Nephron (organoid): ENCODE measurements around the gene PRKG1.
"Not testable (repeated sequence)": the region's sequence is repeated elsewhere in the genome, so short reads cannot be mapped to it uniquely, and the experiment has no call there.

Experiments used
- H3K27ac Mint-ChIP-seq, 3 experiments: 2 replicates each; pipeline ENCODE4 v1.8.0; 2020; ENCODE audit warnings: mixed read lengths in 3 of 3, mild to moderate bottlenecking in 2 of 3, moderate library complexity in 1 of 3
- H3K27me3 Mint-ChIP-seq: 2 replicates; pipeline ENCODE4 v1.8.0; 2021; ENCODE audit warnings: low read depth, mild to moderate bottlenecking, moderate library complexity, mixed read lengths
- H3K36me3 Mint-ChIP-seq: 2 replicates; pipeline ENCODE4 v1.8.0; 2020; ENCODE audit warnings: low read depth, mixed read lengths
- H3K4me1 Mint-ChIP-seq: 2 replicates; pipeline ENCODE4 v1.8.0; 2020; ENCODE audit warnings: mixed read lengths
- H3K4me3 Mint-ChIP-seq, 3 experiments: 2 replicates each; pipeline ENCODE4 v1.8.0; 2020; ENCODE audit warnings: mild to moderate bottlenecking in 3 of 3, mixed read lengths in 3 of 3, moderate library complexity in 2 of 3
- H3K9me3 Mint-ChIP-seq: 2 replicates; pipeline ENCODE4 v1.8.0; 2020; ENCODE audit warnings: mixed read lengths
- TF ChIP-seq, protein P1 (sequence below), 3 experiments: fragments of 200-600 bp; sonication (generic); IDR thresholded peaks; one replicate each; pipeline ENCODE4 v1.5.0; 2021; ENCODE audit warnings: antibody characterized with exemption in 3 of 3; ENCODE audit not compliant: unreplicated experiment in 3 of 3

Gene PRKG1

DNA sequence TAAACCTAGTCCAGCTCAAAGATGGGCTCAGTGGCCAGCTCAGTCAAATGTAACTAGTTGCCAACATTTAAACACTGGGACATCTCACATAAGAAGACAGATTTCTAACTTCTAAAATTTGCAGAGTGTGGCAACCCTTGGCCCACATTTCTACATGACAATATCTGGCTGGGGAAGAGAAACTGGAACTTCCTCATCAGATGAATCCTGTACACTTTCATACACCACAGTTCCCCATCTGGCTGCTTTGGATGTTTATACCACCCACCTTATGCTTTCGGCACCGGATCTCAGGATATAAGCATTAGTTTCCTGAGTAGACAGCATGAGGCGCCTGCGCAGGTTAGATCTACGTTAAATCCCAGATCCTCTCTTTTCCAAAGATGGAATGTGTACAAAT, 199.3 kb downstream of the PRKG1 start:
- H3K4me1 Mint-ChIP-seq = peaks cover 39% of the 10 kb centered on the region
- peaks cover 23% of the 10 kb centered on the region for H3K9me3 Mint-ChIP-seq
- H3K27me3 Mint-ChIP-seq = no peaks in the 10 kb centered on the region
- H3K27ac Mint-ChIP-seq = peak overlapping the region in 2 of 3 experiments; percentile 21 to 89
- peaks cover 9% of the 10 kb centered on the region for H3K36me3 Mint-ChIP-seq
- TF ChIP-seq, protein P1, sequence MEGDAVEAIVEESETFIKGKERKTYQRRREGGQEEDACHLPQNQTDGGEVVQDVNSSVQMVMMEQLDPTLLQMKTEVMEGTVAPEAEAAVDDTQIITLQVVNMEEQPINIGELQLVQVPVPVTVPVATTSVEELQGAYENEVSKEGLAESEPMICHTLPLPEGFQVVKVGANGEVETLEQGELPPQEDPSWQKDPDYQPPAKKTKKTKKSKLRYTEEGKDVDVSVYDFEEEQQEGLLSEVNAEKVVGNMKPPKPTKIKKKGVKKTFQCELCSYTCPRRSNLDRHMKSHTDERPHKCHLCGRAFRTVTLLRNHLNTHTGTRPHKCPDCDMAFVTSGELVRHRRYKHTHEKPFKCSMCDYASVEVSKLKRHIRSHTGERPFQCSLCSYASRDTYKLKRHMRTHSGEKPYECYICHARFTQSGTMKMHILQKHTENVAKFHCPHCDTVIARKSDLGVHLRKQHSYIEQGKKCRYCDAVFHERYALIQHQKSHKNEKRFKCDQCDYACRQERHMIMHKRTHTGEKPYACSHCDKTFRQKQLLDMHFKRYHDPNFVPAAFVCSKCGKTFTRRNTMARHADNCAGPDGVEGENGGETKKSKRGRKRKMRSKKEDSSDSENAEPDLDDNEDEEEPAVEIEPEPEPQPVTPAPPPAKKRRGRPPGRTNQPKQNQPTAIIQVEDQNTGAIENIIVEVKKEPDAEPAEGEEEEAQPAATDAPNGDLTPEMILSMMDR (IDR thresholded peaks at IDR 0.05; ENCODE audit: unreplicated experiment in 3 of 3) = no peak
- peak overlapping the region in 1 of 3 experiments; percentile 56 for H3K4me3 Mint-ChIP-seq

DNA sequence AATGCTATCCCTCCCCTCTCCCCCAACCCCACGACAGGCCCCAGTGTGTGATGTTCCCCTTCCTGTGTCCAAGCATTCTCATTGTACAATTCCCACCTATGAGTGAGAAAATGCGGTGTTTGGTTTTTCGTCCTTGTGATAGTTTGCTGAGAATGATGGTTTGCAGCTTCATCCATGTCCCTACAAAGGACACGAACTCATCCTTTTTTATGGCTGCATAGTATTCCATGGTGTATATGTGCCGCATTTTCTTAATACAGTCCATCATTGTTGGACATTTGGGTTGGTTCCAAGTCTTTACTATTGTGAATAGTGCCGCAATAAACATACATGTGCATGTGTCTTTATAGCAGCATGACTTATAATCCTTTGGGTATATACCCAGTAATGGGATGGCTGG, 201.8 kb downstream of the PRKG1 start:
- Mint-ChIP-seq H3K36me3 (peaks cover 17% of the 10 kb centered on the region), H3K4me1 (peaks cover 24% of the 10 kb centered on the region), H3K9me3 (peaks cover 43% of the 10 kb centered on the region)
- H3K4me3 Mint-ChIP-seq, H3K27me3 Mint-ChIP-seq, H3K27ac Mint-ChIP-seq: not testable (repeated sequence)

GRCh38 chr10:51281387-51281786, 207.1 kb downstream of the PRKG1 start:
- not testable (repeated sequence) for H3K4me3 Mint-ChIP-seq, H3K27ac Mint-ChIP-seq, H3K27me3 Mint-ChIP-seq
- H3K36me3 Mint-ChIP-seq = peaks cover 12% of the 10 kb centered on the region
- H3K4me1 Mint-ChIP-seq = peaks cover 10% of the 10 kb centered on the region
- H3K9me3 Mint-ChIP-seq = peaks cover 35% of the 10 kb centered on the region

GRCh38 chr10:51285601-51286000, 211.3 kb downstream of the PRKG1 start:
- Mint-ChIP-seq H3K4me3 (no peak overlapping the region), H3K4me1 (peaks cover 10% of the 10 kb centered on the region), H3K27ac (peak overlapping the region in 2 of 3 experiments; percentile 1 to 11), H3K9me3 (peaks cover 5% of the 10 kb centered on the region), H3K27me3 (no peaks in the 10 kb centered on the region), H3K36me3 (peaks cover 5% of the 10 kb centered on the region)
- TF ChIP-seq, protein P1 (IDR thresholded peaks at IDR 0.05; ENCODE audit: unreplicated experiment in 3 of 3) = no peak

GRCh38 chr10:51288511-51288910, 214.2 kb downstream of the PRKG1 start:
- Mint-ChIP-seq H3K36me3 (no peaks in the 10 kb centered on the region), H3K4me1 (peaks cover 5% of the 10 kb centered on the region), H3K27me3 (no peaks in the 10 kb centered on the region), H3K4me3 (no peak overlapping the region), H3K9me3 (peaks cover 4% of the 10 kb centered on the region), H3K27ac (no peak overlapping the region)
- TF ChIP-seq, protein P1 (IDR thresholded peaks at IDR 0.05; ENCODE audit: unreplicated experiment in 3 of 3) = no peak

DNA sequence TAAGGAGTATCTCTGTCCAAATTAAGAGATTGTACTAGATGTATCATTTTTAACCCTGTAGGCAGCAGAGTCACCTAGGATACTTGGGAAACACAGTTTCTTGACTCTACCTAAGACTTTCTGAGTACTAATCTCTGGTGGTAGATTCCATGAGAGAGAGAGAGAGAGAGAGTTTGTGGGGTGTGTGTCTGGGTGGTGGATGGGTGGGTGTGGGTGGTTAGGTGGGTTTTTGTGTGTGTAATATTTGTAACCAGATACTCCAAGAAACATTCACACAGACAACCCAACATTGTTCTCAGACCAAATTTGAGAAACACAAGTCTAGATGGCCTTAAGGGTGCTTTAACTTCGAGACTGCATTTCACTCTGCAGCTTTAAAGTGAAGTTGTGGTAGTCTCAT, 215.2 kb downstream of the PRKG1 start:
- no peak overlapping the region for H3K27ac Mint-ChIP-seq
- TF ChIP-seq, protein P1 (IDR thresholded peaks at IDR 0.05; ENCODE audit: unreplicated experiment in 3 of 3) = no peak
- H3K4me1 Mint-ChIP-seq = peaks cover 5% of the 10 kb centered on the region
- no peaks in the 10 kb centered on the region for H3K36me3 Mint-ChIP-seq
- H3K27me3 Mint-ChIP-seq = no peaks in the 10 kb centered on the region
- H3K4me3 Mint-ChIP-seq = no peak overlapping the region
- peaks cover 10% of the 10 kb centered on the region for H3K9me3 Mint-ChIP-seq

GRCh38 chr10:51291961-51292360, 217.7 kb downstream of the PRKG1 start:
- H3K36me3 Mint-ChIP-seq = peaks cover 4% of the 10 kb centered on the region
- peaks cover 6% of the 10 kb centered on the region for H3K4me1 Mint-ChIP-seq
- peaks cover 16% of the 10 kb centered on the region for H3K9me3 Mint-ChIP-seq
- H3K27me3 Mint-ChIP-seq = no peaks in the 10 kb centered on the region
- TF ChIP-seq, protein P1 (IDR thresholded peaks at IDR 0.05; ENCODE audit: unreplicated experiment in 3 of 3) = no peak
- no peak overlapping the region for H3K27ac Mint-ChIP-seq
- H3K4me3 Mint-ChIP-seq = no peak overlapping the region
